Astrocyte (in vitro differentiated cells and primary cell): ENCODE data around the gene REEP1. TPM values are rescaled to one million over a fixed set of nuclear protein-coding genes. Genes with fewer than 3 reads are reported as not detected.

Source experiments
- DNase-seq: peaks from one replicate; pipeline ENCODE4 v3.0.0-alpha.2; 2010; ENCODE audit warnings: low read depth
- FAIRE-seq: peaks from 2 replicates; lab custom pipeline; 2011; peaks lifted over from hg19 to GRCh38; lab: Jason Lieb, UNC
- H2AFZ ChIP-seq: 2 replicates; pipeline ENCODE4 v1.6.0; 2012; ENCODE audit warnings: low read depth, low read length, inconsistent platforms
- H3K27ac ChIP-seq: 2 replicates; pipeline ENCODE4 v1.5.1; 2011; ENCODE audit warnings: low read depth, low read length, inconsistent platforms
- H3K27me3 ChIP-seq: 2 replicates; pipeline ENCODE4 v1.6.0; 2011; ENCODE audit warnings: low read length, inconsistent platforms; ENCODE audit not compliant: insufficient read depth
- H3K36me3 ChIP-seq: 2 replicates; pipeline ENCODE4 v1.5.1; 2011; ENCODE audit warnings: low read length, inconsistent platforms; ENCODE audit not compliant: insufficient read depth
- H3K4me1 ChIP-seq: 2 replicates; pipeline ENCODE4 v1.5.1; 2011; ENCODE audit warnings: low read length, inconsistent platforms; ENCODE audit not compliant: insufficient read depth
- H3K4me2 ChIP-seq: 2 replicates; pipeline ENCODE4 v1.6.0; 2012; ENCODE audit warnings: low read length, inconsistent platforms
- H3K4me3 ChIP-seq: 2 replicates; pipeline ENCODE4 v1.5.1; 2011; ENCODE audit warnings: low read depth, mild to moderate bottlenecking, low read length, inconsistent platforms; ENCODE audit not compliant: insufficient read depth
- H3K79me2 ChIP-seq: 2 replicates; pipeline ENCODE4 v1.6.0; 2012; ENCODE audit warnings: mild to moderate bottlenecking, low read length, inconsistent platforms; ENCODE audit not compliant: insufficient read depth
- H3K9ac ChIP-seq: 2 replicates; pipeline ENCODE4 v1.6.0; 2012; ENCODE audit warnings: mild to moderate bottlenecking, low read length, inconsistent platforms
- H3K9me3 ChIP-seq: 2 replicates; pipeline ENCODE4 v1.5.1; 2012; ENCODE audit warnings: low read depth, mild to moderate bottlenecking, low read length, inconsistent platforms; ENCODE audit not compliant: insufficient read depth
- H4K20me1 ChIP-seq: 2 replicates; pipeline ENCODE4 v1.6.0; 2012; ENCODE audit warnings: low read length, inconsistent platforms; ENCODE audit not compliant: insufficient read depth
- H3K27ac Mint-ChIP-seq: one replicate; pipeline ENCODE4 v1.8.0; 2021; ENCODE audit warnings: mild to moderate bottlenecking, mixed read lengths; ENCODE audit not compliant: unreplicated experiment
- H3K27me3 Mint-ChIP-seq: one replicate; pipeline ENCODE4 v1.8.0; 2021; ENCODE audit warnings: low read depth, mixed read lengths; ENCODE audit not compliant: unreplicated experiment
- H3K36me3 Mint-ChIP-seq: one replicate; pipeline ENCODE4 v1.8.0; 2021; ENCODE audit warnings: low read depth, mixed read lengths; ENCODE audit not compliant: unreplicated experiment
- H3K4me1 Mint-ChIP-seq: one replicate; pipeline ENCODE4 v1.8.0; 2021; ENCODE audit warnings: low read depth, mixed read lengths; ENCODE audit not compliant: unreplicated experiment
- H3K4me3 Mint-ChIP-seq: one replicate; pipeline ENCODE4 v1.8.0; 2021; ENCODE audit warnings: mild to moderate bottlenecking, moderate library complexity, mixed read lengths; ENCODE audit not compliant: unreplicated experiment
- H3K9me3 Mint-ChIP-seq: one replicate; pipeline ENCODE4 v1.8.0; 2021; ENCODE audit warnings: mild to moderate bottlenecking, mixed read lengths; ENCODE audit not compliant: unreplicated experiment
- CTCF ChIP-seq: IDR thresholded peaks from 2 replicates; pipeline ENCODE4 v1.5.1; 2011; ENCODE audit warnings: low read depth, mild to moderate bottlenecking, inconsistent platforms, low read length, moderate library complexity; ENCODE audit not compliant: insufficient read depth
- EZH2 ChIP-seq: IDR thresholded peaks from 2 replicates; pipeline ENCODE4 v1.6.1; 2012; ENCODE audit warnings: mild to moderate bottlenecking, low read length, inconsistent platforms; ENCODE audit not compliant: insufficient read depth
- total RNA-seq: library from RNA; stranded (reverse); gene quantifications from 2 replicates; pipeline ENCODE4 v1.2.1, GENCODE V29; 2021

REEP1 gene
- total RNA-seq, 1 donor from 2014 or later: 0.61 TPM

GRCh38 chr2:86285571-86285970 lies 51.9 kb downstream of the REEP1 start:
- Mint-ChIP-seq H3K4me1 (peaks cover 2% of the 10 kb centered on the region), H3K4me3 (no peak overlapping the region), H3K27me3 (peaks cover 41% of the 10 kb centered on the region), H3K27ac (no peak overlapping the region), H3K36me3 (no peaks in the 10 kb centered on the region), H3K9me3 (peaks cover 3% of the 10 kb centered on the region)
- H3K4me2 ChIP-seq: no peak overlapping the region
- TF ChIP-seq EZH2 (no peak), CTCF (no peak)
- no peak overlapping the region for H2AFZ ChIP-seq
- no peak for DNase-seq
- no peak overlapping the region for H3K27ac ChIP-seq
- peaks cover 7% of the 10 kb centered on the region for H3K27me3 ChIP-seq
- H3K4me1 ChIP-seq: peaks cover 2% of the 10 kb centered on the region
- H4K20me1 ChIP-seq: no peaks in the 10 kb centered on the region
- no peak for FAIRE-seq
- H3K9me3 ChIP-seq: no peaks in the 10 kb centered on the region
- H3K79me2 ChIP-seq: no peaks in the 10 kb centered on the region
- no peaks in the 10 kb centered on the region for H3K36me3 ChIP-seq
- no peak overlapping the region for H3K4me3 ChIP-seq
- no peak overlapping the region for H3K9ac ChIP-seq

GRCh38 chr2:86284987-86285386 lies 52.4 kb downstream of the REEP1 start:
- FAIRE-seq: no peak
- H3K4me1 ChIP-seq: peaks cover 3% of the 10 kb centered on the region
- no peak overlapping the region for H2AFZ ChIP-seq
- Mint-ChIP-seq H3K36me3 (no peaks in the 10 kb centered on the region), H3K4me3 (no peak overlapping the region), H3K9me3 (peaks cover 3% of the 10 kb centered on the region), H3K27ac (no peak overlapping the region), H3K27me3 (peaks cover 40% of the 10 kb centered on the region), H3K4me1 (peaks cover 6% of the 10 kb centered on the region)
- no peaks in the 10 kb centered on the region for H3K79me2 ChIP-seq
- TF ChIP-seq CTCF (no peak), EZH2 (no peak)
- no peaks in the 10 kb centered on the region for H3K36me3 ChIP-seq
- no peak overlapping the region for H3K4me2 ChIP-seq
- H3K4me3 ChIP-seq: no peak overlapping the region
- no peak overlapping the region for H3K9ac ChIP-seq
- no peaks in the 10 kb centered on the region for H3K9me3 ChIP-seq
- H3K27me3 ChIP-seq: peaks cover 3% of the 10 kb centered on the region
- H4K20me1 ChIP-seq: no peaks in the 10 kb centered on the region
- DNase-seq: no peak
- H3K27ac ChIP-seq: no peak overlapping the region

GRCh38 chr2:86284401-86284841 lies 53.0 kb downstream of the REEP1 start:
- Histone ChIP-seq H3K4me3 (no peak overlapping the region), H3K9ac (no peak overlapping the region), H3K36me3 (no peaks in the 10 kb centered on the region), H3K9me3 (no peaks in the 10 kb centered on the region), H2AFZ (no peak overlapping the region), H4K20me1 (no peaks in the 10 kb centered on the region), H3K27ac (no peak overlapping the region), H3K79me2 (no peaks in the 10 kb centered on the region), H3K27me3 (peaks cover 5% of the 10 kb centered on the region), H3K4me2 (no peak overlapping the region), H3K4me1 (peaks cover 3% of the 10 kb centered on the region)
- Mint-ChIP-seq H3K36me3 (no peaks in the 10 kb centered on the region), H3K4me3 (no peak overlapping the region), H3K9me3 (peaks cover 3% of the 10 kb centered on the region), H3K4me1 (peaks cover 8% of the 10 kb centered on the region), H3K27ac (no peak overlapping the region), H3K27me3 (peaks cover 38% of the 10 kb centered on the region)
- DNase-seq: no peak
- FAIRE-seq: no peak
- TF ChIP-seq EZH2 (no peak), CTCF (no peak)
